ENCODE measurements around the gene RNF217. TPM values are rescaled to one million over a fixed set of nuclear protein-coding genes. Genes with fewer than 3 reads are reported as not detected.

The RNF217 gene
- total and polyA plus RNA-seq, 2 of the 8 experiments (the other 6 are each of a cell fraction or from before 2014, with no cell fraction given): 2.0 to 8.9 TPM

- no peak overlapping the region for H2AFZ ChIP-seq (ENCODE audit: low read length)
- no peaks in the 10 kb centered on the region for H3K36me3 ChIP-seq (ENCODE audit: control insufficient read depth in 2 of 4, insufficient read depth in 4 of 4, low read length in 3 of 4)
- no peak overlapping the region for H2BK120ac ChIP-seq (replicated peaks; ENCODE audit: low read depth, low read length)
- no peaks in the 10 kb centered on the region for H3K4me1 ChIP-seq (replicated peaks in 1 of 4; ENCODE audit: control insufficient read depth in 3 of 4, insufficient read depth in 4 of 4, low read length in 3 of 4)
- H2BK20ac ChIP-seq (ENCODE audit: low read length): no peak overlapping the region
- H3K79me2 ChIP-seq (ENCODE audit: control insufficient read depth in 1 of 2, insufficient read depth in 2 of 2, low read length in 2 of 2): no peaks in the 10 kb centered on the region
- DNase-seq (ENCODE audit: low read depth in 1 of 2, low spot score in 2 of 2): no peak
- no peak overlapping the region for H2AK5ac ChIP-seq (ENCODE audit: low read depth, low read length)
- no peak overlapping the region for H3K23ac ChIP-seq (ENCODE audit: insufficient read length)
- H3K27ac ChIP-seq (ENCODE audit: low read depth, low read length): no peak overlapping the region
- POLR2A ChIA-PET (ENCODE audit: partially characterized antibody): no interaction called here
- no peak overlapping the region for H3K9ac ChIP-seq (replicated peaks in 1 of 4; ENCODE audit: extremely low read depth in 1 of 4, low read depth in 3 of 4, low read length in 3 of 4)
- H2BK12ac ChIP-seq (ENCODE audit: low read depth, low read length): no peak overlapping the region
- H3K4me3 ChIP-seq (ENCODE audit: extremely low read depth in 1 of 4, insufficient read depth in 2 of 4, low read depth in 3 of 4, low read length in 4 of 4): no peak overlapping the region
- H3K23me2 ChIP-seq (ENCODE audit: low read depth, low read length): no peaks in the 10 kb centered on the region
- no peak overlapping the region for H2BK5ac ChIP-seq (ENCODE audit: low read depth, low read length)
- H4K20me1 ChIP-seq (replicated peaks in 1 of 2; ENCODE audit: control insufficient read depth in 1 of 2, insufficient read depth in 2 of 2, low read length in 2 of 2): no peaks in the 10 kb centered on the region
- H2BK15ac ChIP-seq (ENCODE audit: low read length): no peak overlapping the region
- H4K91ac ChIP-seq (replicated peaks; ENCODE audit: insufficient read length, low read length): no peak overlapping the region
- no peak overlapping the region for H3K4ac ChIP-seq (replicated peaks; ENCODE audit: insufficient read length, low read depth, low read length)
- H3K56ac ChIP-seq (replicated peaks; ENCODE audit: insufficient read length, low read depth, low read length): no peak overlapping the region
- H4K5ac ChIP-seq (ENCODE audit: insufficient read length, low read depth, low read length): no peak overlapping the region
- H3K27me3 ChIP-seq (replicated peaks in 1 of 4; ENCODE audit: control insufficient read depth in 3 of 4, extremely low read depth in 1 of 4, insufficient read depth in 3 of 4, low read length in 3 of 4): no peaks in the 10 kb centered on the region
- H3K9me3 ChIP-seq (ENCODE audit: insufficient read depth in 2 of 2, low read depth in 1 of 2, low read length in 1 of 2): no peaks in the 10 kb centered on the region; a peak in 1 of 4 replicates
- no peak overlapping the region for H3K18ac ChIP-seq (ENCODE audit: extremely low read depth, low read length)
- CTCF ChIA-PET (ENCODE audit: partially characterized antibody): interaction anchor here (0.7 to 1.7 kb wide), 2 partner anchors 9 to 153 kb away, joined by 3 to 4 read pairs; no protein-coding TSS in a partner anchor
- no peak overlapping the region for H4K8ac ChIP-seq (ENCODE audit: extremely low read depth, insufficient read depth, low read length)
- no peak overlapping the region for H3K4me2 ChIP-seq (ENCODE audit: insufficient read depth in 1 of 2, low read depth in 2 of 2, low read length in 2 of 2)
- H3K79me1 ChIP-seq (ENCODE audit: low read depth, low read length): no peaks in the 10 kb centered on the region
- no peak for FAIRE-seq
- no peak overlapping the region for H3K14ac ChIP-seq (ENCODE audit: insufficient read length)
- TF ChIP-seq USF2 (IDR thresholded peaks at IDR 0.05; ENCODE audit: low read length) (no peak), SIRT6 (IDR thresholded peaks at IDR 0.05; ENCODE audit: low read length) (no peak)
Observed at GRCh38 chr6:125140808-125141207, 178.6 kb downstream of the RNF217 start.

All from H1 (cell line).